HUES48 (cell line): ENCODE results near the gene RHCE.
"Not testable (repeated sequence)": the region's sequence is repeated elsewhere in the genome, so short reads cannot be mapped to it uniquely, and the experiment has no call there.

Experiments
- H3K27ac ChIP-seq: one replicate; pipeline ENCODE4 v1.7.0; 2013; ENCODE audit warnings: low read depth, low read length, inconsistent platforms
- H3K27me3 ChIP-seq: 2 replicates; pipeline ENCODE4 v1.6.1; 2013; ENCODE audit warnings: mild to moderate bottlenecking, low read length; ENCODE audit not compliant: control insufficient read depth, insufficient read depth
- H3K36me3 ChIP-seq: 2 replicates; pipeline ENCODE4 v1.6.1; 2013; ENCODE audit warnings: low read length; ENCODE audit not compliant: control insufficient read depth, insufficient read depth
- H3K4me1 ChIP-seq: 2 replicates; pipeline ENCODE4 v1.6.1; 2013; ENCODE audit warnings: mild to moderate bottlenecking, low read length; ENCODE audit not compliant: control insufficient read depth, insufficient read depth
- H3K4me3 ChIP-seq: 2 replicates; pipeline ENCODE4 v1.5.1; 2013; ENCODE audit warnings: mild to moderate bottlenecking, low read depth, low read length
- H3K9ac ChIP-seq: 2 replicates; pipeline ENCODE4 v1.6.1; 2013; ENCODE audit warnings: mild to moderate bottlenecking, low read depth, low read length, moderate library complexity
- H3K9me3 ChIP-seq: 2 replicates; pipeline ENCODE4 v1.6.1; 2013; ENCODE audit warnings: low read length; ENCODE audit not compliant: control insufficient read depth, insufficient read depth

The RHCE gene

DNA sequence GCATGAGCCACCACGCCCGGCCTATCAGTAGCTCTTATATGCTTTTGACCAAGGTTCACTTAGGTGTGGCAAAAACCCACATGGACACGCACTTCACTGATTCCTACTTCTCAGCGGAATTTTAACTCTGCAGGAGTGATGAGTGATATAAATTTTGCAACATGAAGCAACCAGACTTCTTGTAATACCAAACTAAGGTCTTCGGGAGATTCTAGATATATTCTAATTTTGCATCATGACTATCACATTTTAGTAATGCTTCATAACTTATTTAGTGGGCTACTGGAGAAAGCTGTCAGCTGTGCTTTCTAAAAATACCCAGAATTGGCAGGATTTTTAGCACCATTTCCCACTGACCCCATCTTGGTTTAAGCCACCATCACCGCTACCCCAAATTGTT is 27.8 kb downstream of the RHCE start:
- Histone ChIP-seq H3K36me3 (no peaks in the 10 kb centered on the region), H3K4me3 (no peak overlapping the region), H3K9ac (no peak overlapping the region), H3K4me1 (no peaks in the 10 kb centered on the region), H3K27ac (no peak overlapping the region), H3K27me3 (no peaks in the 10 kb centered on the region), H3K9me3 (no peaks in the 10 kb centered on the region)

DNA sequence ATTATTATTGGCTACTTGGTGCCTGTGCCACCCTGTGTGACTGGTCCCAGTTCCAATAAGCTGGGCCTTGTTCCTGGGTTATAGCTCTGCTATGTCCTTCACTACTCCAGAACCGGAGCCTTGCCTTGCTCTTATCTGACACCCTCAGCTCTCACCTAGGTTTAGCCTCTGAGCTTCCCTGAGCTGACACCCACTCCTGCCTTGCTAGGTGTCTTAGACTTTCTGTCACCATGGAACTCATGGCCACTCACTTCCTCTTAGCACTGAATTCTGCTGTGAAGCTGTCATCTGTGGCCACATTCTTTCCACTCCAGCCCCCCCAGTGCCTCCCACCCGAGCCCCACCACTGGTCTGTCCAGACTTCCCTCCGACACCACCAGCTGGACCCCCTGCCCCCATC is 30.9 kb downstream of the RHCE start:
- not testable (repeated sequence) for H3K27ac ChIP-seq, H3K9me3 ChIP-seq, H3K4me1 ChIP-seq, H3K36me3 ChIP-seq, H3K9ac ChIP-seq, H3K4me3 ChIP-seq, H3K27me3 ChIP-seq

DNA sequence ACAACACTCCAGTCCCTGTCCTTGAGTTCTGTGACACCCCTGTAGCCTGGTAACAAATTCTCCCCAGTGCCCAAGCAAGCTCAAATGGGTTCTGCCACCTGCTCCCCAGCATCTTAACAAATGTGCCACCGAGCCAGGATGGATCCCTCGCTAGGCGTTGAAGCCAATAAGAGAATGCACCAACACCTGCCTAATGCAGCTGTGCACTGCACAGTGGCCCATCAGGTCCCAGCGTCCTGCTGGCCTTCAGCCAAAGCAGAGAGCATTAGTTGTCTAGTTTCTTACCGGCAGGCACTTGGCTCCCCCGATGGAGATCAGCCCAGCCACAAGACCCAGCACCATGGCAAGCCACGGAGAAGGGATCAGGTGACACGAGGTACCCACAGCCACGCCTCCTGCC is 31.9 kb downstream of the RHCE start:
- H3K9ac ChIP-seq, H3K4me1 ChIP-seq, H3K27ac ChIP-seq, H3K4me3 ChIP-seq, H3K9me3 ChIP-seq, H3K36me3 ChIP-seq, H3K27me3 ChIP-seq: not testable (repeated sequence)

GRCh38 chr1:25387096-25387495 is 33.5 kb downstream of the RHCE start:
- H3K4me3 ChIP-seq, H3K4me1 ChIP-seq, H3K9ac ChIP-seq, H3K9me3 ChIP-seq, H3K36me3 ChIP-seq, H3K27ac ChIP-seq, H3K27me3 ChIP-seq: not testable (repeated sequence)

DNA sequence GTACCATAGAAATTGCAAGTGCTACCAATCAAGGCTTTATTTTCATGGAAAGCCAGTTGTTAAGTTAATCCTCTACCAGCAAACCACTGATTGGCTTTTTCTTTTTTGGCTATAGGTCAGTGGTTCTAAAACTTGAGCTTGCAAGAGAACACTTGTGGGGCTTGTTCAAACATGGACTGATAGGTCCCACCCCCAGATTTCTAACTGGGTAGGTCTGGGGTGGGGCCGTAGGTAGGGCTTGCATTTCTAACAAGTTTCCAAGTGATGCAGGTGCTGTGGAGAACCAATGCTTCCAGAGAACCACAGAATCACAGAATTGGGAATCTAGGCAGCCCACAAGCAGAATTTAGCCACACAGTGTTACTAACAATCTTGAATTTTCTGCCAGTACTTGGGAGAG is 36.8 kb downstream of the RHCE start:
- H3K27me3 ChIP-seq, H3K4me3 ChIP-seq, H3K27ac ChIP-seq, H3K4me1 ChIP-seq, H3K9ac ChIP-seq, H3K36me3 ChIP-seq, H3K9me3 ChIP-seq: not testable (repeated sequence)

- not testable (repeated sequence) for H3K9me3 ChIP-seq, H3K9ac ChIP-seq, H3K4me1 ChIP-seq, H3K4me3 ChIP-seq, H3K27me3 ChIP-seq, H3K36me3 ChIP-seq, H3K27ac ChIP-seq
Observed at GRCh38 chr1:25383090-25383489, 37.5 kb downstream of the RHCE start.

DNA sequence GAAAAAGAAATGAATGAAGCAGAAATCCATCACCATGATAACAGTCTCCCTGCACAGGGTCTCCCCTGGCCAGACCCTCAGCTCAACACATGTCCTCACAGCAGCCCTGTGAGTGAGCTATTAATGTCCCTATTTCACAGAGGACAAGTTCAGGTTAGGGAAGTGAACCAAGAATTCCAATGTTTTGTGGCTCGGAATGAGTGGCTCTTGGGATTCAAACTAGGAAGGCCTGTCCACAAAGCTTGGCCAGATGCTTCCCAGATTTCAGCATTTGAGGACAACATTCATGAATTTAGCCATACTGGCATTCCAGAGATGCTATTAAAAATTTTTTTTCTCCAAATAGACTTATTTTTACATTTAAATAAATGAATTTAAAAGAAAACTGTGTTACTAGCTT is 38.1 kb downstream of the RHCE start:
- H3K9me3 ChIP-seq, H3K27me3 ChIP-seq, H3K27ac ChIP-seq, H3K36me3 ChIP-seq, H3K4me1 ChIP-seq, H3K4me3 ChIP-seq, H3K9ac ChIP-seq: not testable (repeated sequence)

- H3K9ac ChIP-seq, H3K4me3 ChIP-seq, H3K36me3 ChIP-seq, H3K27me3 ChIP-seq, H3K4me1 ChIP-seq, H3K9me3 ChIP-seq, H3K27ac ChIP-seq: not testable (repeated sequence)
Observed at GRCh38 chr1:25378367-25378766, 42.3 kb downstream of the RHCE start.

- H3K27ac ChIP-seq, H3K9me3 ChIP-seq, H3K36me3 ChIP-seq, H3K27me3 ChIP-seq, H3K4me3 ChIP-seq, H3K9ac ChIP-seq, H3K4me1 ChIP-seq: not testable (repeated sequence)
Observed at GRCh38 chr1:25371757-25372156, 48.9 kb downstream of the RHCE start.

DNA sequence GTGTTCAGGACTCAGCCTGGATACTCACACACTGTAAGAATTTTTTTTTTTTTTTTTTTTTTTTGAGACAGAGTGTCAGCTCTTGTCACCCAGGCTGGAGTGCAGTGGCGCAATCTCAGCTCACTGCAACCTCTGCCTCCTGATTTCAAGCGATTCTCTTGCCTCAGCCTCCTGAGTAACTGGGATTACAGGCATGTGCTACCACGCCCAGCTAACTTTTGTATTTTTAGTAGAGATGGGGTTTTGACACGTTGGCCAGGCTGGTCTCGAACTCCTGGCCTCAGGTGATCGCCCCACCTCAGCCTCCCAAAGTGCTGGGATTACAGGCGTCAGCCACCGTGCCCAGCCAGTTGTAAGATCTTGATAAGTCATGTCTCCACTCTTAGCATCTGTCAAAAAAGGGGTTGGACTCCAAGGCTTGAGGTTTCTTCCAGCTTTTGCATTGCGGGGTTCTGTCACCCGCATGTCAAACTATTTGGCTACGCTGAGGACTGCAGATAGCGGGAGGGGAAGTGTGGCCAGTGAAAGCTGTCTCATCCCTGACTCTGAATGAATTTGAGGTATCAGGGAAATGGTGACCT is 50.8 kb downstream of the RHCE start:
- not testable (repeated sequence) for H3K4me1 ChIP-seq, H3K4me3 ChIP-seq, H3K27ac ChIP-seq, H3K27me3 ChIP-seq, H3K36me3 ChIP-seq, H3K9ac ChIP-seq, H3K9me3 ChIP-seq

DNA sequence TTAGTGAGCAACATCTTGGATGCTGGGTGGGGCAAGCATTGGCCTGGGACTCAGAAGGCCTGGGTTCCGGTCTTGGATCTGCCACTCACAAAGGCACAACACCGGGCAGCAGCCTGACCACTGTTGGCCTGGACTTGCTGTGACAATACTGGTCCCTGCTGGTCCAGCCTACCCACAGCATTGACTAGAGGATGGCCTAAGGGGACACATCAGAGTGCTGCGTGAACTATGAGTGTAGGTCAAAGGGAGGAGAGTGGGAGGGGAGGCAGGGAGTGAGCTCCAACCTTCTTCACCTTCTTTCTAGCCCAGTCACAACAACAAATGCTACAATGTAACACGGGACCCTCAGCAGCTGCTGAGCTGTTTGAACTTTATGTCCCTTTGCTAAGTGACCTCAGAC is 51.4 kb downstream of the RHCE start:
- Histone ChIP-seq H3K9me3 (no peaks in the 10 kb centered on the region), H3K27me3 (no peaks in the 10 kb centered on the region), H3K27ac (no peak overlapping the region), H3K4me1 (no peaks in the 10 kb centered on the region), H3K9ac (no peak overlapping the region), H3K4me3 (no peak overlapping the region), H3K36me3 (no peaks in the 10 kb centered on the region)
